ENCODE measurements around the gene GGT6.
"Not testable (repeated sequence)": the region's sequence is repeated elsewhere in the genome, so short reads cannot be mapped to it uniquely, and the experiment has no call there.

The GGT6 gene

DNA sequence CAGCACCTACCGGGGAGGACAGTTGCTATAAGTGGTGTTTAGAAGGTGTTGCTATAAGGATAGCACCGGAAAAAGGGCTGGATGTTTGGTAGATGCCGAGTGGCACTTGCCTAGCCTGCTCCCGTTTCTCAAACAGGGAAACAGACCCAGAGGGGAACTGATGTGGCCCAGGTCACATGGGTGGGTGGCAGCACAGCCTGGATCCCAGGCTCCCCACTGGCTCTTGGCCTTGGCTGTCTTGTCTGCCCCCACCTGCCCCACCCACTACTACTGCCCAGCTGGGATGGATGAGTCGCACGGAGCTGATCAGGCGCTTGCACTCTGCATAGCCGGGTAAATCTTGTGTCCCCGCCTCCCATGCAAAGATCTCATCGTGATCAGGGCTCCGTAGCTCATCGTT lies 31.2 kb upstream of the GGT6 start:
- DNase-seq (ENCODE audit: low spot score) = no peak

DNA sequence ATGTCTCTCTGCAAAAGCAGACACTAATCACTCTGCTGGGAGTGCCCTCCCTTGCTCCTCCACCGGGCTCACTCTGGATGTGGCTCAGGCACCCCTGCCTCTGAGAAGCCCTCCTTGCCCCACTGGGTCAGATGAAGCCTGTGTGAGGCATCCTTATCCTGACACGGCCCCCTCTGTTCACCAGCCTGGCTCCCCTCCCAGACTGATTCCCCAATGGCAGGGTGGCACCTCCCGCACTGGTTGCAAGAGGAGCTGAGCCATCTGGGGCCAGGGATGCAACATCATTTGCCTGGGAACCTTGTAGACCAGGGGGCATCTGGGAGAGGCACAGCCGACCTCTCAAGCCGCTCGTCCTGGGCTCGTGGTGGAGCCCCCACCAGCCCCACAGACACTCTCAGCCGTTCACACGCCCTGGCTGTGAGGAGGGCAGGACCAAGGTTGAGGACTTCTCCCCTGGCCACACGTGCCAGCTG lies 30.6 kb upstream of the GGT6 start:
- DNase-seq (ENCODE audit: low spot score) = no peak

DNA sequence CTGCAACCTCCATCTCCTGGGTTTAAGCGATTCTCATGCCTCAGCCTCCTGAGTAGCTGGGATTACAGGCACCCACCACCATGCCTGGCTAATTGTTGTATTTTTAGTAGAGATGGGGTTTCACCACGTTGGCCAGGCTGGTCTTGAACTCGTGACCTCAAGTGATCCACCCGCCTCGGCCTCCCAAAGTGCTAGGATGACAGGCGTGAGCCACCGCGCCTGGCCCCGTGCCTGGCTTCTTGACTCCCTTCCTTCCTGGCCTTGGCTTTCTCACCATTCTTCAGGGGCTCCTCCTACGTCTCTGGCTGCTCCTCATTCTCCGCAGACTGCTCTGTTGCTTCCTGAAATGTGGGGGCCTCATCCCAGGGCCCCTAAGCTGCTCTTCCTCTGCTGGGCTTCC lies 29.7 kb upstream of the GGT6 start:
- not testable (repeated sequence) for DNase-seq (ENCODE audit: low spot score)

DNA sequence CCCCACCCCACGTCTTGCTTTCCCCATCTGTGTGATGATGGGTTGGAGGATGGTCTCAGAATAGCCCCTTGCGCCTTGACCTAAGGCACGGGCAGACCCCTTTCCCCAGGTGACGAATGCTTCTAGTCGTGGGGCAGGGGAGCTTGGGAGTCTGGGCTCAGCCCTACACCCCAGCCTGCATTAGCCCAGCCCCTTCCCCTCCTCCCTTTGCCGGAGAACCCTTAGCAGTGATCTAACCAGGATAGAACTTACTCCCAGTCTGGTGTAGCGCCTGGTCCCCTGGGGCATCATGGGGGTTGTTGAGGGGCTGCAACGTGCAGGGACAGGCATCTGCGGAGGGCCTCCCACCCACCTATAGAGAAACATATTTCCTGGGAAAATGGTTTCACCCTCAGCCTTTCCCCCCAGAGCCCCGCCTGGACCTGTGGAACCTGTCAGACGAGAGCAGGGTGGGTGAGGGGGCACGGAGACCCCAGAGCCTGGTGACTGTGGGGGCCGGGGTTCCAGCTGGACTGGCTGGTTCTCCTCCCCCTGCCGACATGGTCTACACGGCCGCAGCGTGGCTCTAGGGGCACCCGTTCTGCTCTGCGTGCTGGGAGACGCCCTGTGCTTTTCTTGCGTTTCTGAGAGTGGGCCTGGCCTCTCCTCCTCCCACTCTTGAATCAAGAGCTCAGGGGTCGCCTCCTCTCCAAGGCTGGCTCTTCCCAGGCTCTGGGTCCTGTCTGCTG lies 28.7 kb upstream of the GGT6 start:
- DNase-seq (ENCODE audit: low spot score) = no peak

DNA sequence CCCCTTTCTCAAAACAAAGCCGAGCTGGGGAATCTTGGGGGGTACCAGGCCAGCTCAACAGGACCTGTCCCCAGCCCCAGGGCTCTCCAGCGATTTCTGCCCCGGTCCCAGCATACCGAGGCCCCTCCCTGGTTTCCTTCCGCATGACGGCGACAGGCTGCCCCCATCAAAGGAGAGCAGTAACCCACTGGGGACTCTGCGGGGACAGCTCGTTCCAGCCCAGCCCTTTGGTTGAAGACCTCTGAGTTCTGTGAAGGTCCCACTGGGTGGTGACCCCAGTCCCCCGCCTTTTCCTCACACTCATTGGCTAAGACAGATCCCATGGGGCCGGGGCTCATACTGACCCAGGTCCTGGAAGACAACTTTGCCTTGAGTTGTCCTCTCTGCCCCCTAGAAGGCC lies 28.0 kb upstream of the GGT6 start:
- no peak for DNase-seq (ENCODE audit: low spot score)

GRCh38 chr17:4587803-4588202 lies 27.4 kb upstream of the GGT6 start:
- DNase-seq (ENCODE audit: low spot score) = no peak

GRCh38 chr17:4587195-4587594 lies 26.8 kb upstream of the GGT6 start:
- no peak for DNase-seq (ENCODE audit: low spot score)

GRCh38 chr17:4586043-4586442 lies 25.7 kb upstream of the GGT6 start:
- DNase-seq (ENCODE audit: low spot score) = no peak

GRCh38 chr17:4585638-4585994 lies 25.2 kb upstream of the GGT6 start:
- DNase-seq (ENCODE audit: low spot score) = no peak

- no peak for DNase-seq (ENCODE audit: low spot score)
Observed at GRCh38 chr17:4584917-4585637, 24.7 kb upstream of the GGT6 start.

DNA sequence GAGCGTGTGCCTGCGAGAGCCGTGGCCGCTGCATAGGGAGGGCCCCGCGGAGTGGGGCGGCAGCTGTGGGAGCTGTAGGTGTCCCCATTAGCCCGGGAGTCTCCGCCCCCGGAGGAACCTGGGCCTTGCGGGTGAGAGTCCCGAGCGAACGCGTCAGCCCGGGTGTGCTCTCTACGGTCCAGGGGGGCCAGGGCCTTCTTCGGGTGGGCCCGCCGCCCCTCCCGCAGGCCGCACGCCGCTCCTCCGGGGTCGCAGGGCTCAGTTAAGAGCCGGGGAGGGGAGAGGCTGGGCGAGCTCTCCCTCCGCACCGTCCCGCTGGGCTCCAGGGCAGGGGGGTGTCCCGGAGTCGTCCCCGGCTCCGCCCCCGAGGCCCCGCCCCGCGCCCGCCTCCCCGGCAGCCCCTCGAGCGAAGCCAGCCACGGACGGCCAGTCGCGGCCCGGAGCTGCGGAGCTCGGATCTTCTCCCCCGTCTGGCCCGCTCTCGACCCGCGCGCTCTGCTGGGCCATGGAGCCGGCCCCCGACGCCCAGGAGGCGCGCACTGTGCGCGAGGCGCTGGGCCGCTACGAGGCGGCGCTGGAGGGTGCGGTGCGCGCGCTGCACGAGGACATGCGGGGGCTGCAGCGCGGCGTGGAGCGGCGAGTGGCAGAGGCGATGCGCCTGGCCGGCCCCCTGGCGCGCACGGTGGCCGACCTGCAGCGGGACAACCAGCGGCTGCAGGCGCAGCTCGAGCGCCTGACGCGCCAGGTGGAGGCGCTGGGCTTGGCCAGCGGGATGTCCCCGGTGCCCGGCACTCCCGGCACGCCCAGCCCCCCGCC lies 23.9 kb upstream of the GGT6 start, which contains the start of gene SMTNL2:
Gene SMTNL2, plus strand, starts transcription at position 429 of the 816 bp plus-strand sequence. Its CDS starts 77 bp downstream, at position 506.
- DNase-seq (ENCODE audit: low spot score) = no peak

DNA sequence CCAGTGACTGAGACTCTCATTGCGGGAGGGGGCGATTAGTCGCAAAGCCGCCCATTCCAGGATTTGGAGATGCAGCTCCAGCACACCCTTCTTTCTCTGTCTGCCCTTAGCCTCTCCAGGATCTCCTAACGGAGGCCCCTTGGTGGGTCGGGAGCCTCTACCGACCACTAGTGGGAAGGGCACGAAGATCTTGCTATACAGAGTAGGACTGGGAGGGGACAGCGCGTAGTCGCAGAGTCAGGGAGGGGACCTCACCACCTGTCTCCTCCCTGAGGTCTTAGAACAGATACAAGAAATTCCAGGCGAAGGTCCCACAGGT lies 23.4 kb upstream of the GGT6 start:
- no peak for DNase-seq (ENCODE audit: low spot score)

GRCh38 chr17:4583206-4583605 lies 22.8 kb upstream of the GGT6 start:
- no peak for DNase-seq (ENCODE audit: low spot score)

DNA sequence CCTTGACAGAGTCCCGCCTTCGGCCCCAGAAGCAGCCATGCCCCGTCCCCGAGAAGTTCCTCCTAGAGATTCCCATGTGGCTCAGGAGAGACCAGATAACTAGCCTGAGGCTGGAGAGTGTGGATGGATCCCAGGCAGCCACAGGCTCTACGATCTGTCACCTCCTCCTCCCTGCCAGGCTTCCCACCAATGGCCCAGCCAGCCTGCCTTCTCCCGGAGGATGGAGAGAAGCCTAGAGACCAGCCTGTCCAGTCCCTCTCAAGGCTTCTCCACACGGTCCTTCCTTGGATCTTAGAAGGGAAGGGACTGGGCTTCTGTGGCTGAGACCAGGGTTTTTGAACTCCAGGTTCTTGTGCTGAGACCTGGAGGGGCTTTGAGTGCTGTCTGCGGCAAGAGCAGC lies 22.3 kb upstream of the GGT6 start:
- DNase-seq (ENCODE audit: low spot score) = no peak

- no peak for DNase-seq (ENCODE audit: low spot score)
Observed at GRCh38 chr17:4582101-4582501, 21.7 kb upstream of the GGT6 start.

GRCh38 chr17:4580291-4580690 lies 19.9 kb upstream of the GGT6 start:
- no peak for DNase-seq (ENCODE audit: low spot score)

- no peak for DNase-seq (ENCODE audit: low spot score)
Observed at GRCh38 chr17:4579678-4580077, 19.3 kb upstream of the GGT6 start.

GRCh38 chr17:4578349-4578748 lies 18.0 kb upstream of the GGT6 start:
- not testable (repeated sequence) for DNase-seq (ENCODE audit: low spot score)

DNA sequence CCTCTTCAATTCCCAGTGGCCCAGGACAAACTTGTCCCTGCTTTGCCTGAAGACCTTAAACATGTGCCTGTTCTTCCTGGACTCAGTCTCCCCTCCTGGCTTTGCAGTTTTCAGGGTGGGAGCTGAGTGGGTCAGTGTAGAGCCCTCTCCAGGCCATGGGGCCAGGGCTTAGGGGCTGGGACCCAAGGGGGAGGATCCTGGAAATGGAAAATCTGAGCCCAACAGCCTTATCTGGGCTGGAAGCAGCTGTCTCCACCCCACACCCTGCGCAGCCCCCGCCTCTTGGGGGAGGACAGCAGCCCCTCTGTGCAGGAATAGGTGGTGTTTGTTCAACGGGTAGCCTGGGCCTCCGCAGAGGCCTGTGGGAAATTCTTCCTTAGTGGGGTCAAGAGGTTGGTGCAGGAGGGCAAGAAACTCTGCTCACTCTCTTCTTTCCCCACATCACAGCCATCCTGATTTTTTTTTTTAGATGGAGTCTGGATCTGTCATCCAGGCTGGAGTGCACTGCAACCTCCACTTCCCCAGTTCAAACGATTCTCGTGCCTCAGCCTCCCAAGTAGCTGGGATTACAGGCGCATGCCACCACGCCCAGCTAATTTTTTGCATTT lies 17.1 kb upstream of the GGT6 start:
- DNase-seq (ENCODE audit: low spot score) = no peak

DNA sequence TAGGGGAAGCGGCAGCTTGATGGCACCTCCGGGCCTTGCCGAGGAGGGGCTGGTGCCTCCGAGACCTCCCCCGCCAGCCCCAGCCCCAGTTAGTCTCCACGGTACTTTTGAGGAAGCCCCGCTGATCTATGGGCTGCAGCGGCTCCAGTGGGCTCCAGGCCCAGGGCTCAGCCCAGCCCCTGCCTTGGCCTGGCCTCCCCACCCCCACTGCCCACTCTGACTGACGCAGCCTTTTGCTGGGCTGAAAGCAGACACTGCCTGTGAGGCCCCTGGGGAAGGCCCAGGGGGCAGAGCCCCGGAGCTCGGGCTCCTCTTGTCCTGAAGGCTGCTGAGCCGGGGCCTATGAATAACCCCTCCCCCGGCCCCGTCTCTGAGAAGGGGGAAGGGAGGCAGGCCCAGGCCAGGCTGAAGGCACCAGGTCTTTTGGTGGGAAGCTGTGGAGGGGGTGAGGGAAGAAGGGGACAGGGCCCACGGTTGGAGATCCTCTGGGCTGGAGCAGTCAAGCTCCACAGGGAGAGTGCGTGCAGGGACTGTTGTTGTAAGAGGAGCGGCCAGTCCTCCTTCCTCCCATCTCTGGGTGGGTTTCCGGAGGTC lies 16.4 kb upstream of the GGT6 start:
- DNase-seq (ENCODE audit: low spot score) = no peak

GRCh38 chr17:4576161-4576558 lies 15.8 kb upstream of the GGT6 start:
- no peak for DNase-seq (ENCODE audit: low spot score)

DNA sequence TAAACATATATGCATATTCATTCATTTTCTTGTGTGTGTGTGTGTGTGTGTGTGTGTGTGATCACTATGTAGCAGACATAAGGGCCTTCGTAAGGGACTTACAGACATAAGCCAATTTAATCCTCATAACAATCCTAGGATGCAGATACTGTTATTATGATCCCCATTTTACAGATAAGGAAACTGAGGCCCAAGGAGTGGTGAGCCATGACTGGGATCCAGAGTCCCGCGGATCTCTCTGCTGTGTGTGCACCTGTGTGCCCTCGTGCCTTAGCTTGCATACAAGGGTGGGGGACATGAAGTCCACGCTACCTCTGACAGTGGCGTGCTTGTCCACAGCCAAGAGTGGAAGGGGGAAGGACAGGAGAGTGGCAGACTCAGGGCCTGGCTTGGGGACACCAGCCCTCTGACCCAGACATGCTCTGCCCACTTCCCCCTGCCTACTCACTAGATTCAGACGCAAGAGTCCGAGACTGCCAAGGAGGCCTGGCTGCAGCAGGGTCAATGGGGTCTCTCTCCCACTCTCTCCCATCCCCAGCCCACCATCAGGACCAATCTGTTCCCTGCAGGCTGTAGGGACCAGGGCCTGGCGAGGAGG lies 14.2 kb upstream of the GGT6 start:
- no peak for DNase-seq (ENCODE audit: low spot score)

Measured in hematopoietic multipotent progenitor cell treated with erythropoietin and hydrocortisone succinate and interleukin-3 and kit ligand, for 15 days (in vitro differentiated cells).